ENCODE measurements around the gene SCCPDH.

DNA sequence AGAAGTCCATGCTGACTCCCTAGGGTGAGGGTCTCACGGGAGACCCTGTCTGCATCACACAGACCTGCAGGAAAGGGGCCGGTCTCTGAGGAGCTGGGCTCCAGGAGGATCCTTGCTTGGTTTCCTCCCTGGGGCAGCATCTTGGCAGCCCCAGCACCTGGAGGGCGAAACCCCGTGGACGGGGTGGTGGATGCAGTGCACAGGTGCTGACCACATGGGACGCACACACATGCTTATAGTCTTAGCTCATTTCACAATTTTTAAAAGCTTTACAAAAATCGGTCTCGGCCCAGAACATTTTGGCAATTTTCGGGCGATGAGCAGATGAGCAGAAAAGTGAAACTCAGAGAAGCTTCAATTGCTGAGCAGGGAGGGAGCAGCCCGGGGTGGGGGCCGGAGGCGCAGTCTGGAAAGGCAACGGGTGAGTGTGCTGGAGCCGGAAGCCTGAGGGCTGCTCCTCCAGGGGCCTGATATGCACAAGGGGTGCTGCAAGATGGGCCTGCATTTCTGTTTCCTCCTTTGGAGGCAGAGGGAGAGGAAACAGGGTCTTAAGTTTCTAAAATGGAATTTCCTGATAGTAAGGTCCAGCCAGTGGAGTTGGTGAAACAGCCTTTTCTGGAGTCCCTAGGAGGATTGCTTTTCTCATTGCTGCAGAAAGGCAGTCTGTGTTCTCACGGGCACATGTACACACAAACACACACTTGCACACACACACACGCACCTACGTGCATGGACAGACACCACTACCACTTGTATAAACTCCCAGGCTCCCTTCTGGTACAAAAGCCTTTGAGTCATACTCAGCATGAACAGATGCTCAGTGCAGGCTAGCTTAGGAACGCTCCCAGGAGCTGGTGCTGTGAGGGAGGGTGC is 60.6 kb downstream of the SCCPDH start:
- TF ChIP-seq, protein P1, sequence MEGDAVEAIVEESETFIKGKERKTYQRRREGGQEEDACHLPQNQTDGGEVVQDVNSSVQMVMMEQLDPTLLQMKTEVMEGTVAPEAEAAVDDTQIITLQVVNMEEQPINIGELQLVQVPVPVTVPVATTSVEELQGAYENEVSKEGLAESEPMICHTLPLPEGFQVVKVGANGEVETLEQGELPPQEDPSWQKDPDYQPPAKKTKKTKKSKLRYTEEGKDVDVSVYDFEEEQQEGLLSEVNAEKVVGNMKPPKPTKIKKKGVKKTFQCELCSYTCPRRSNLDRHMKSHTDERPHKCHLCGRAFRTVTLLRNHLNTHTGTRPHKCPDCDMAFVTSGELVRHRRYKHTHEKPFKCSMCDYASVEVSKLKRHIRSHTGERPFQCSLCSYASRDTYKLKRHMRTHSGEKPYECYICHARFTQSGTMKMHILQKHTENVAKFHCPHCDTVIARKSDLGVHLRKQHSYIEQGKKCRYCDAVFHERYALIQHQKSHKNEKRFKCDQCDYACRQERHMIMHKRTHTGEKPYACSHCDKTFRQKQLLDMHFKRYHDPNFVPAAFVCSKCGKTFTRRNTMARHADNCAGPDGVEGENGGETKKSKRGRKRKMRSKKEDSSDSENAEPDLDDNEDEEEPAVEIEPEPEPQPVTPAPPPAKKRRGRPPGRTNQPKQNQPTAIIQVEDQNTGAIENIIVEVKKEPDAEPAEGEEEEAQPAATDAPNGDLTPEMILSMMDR (IDR thresholded peaks at IDR 0.05): no peak
- no peak for TF ChIP-seq POLR2A (IDR thresholded peaks at IDR 0.05)

All from lower leg skin (tissue), 3 donors.